Astrocyte of the spinal cord (primary cell): ENCODE results near the gene MBD3L2B.

Experiments
- DNase-seq: peaks from one replicate; pipeline ENCODE4 v3.0.0; 2011; ENCODE audit warnings: low read depth, low spot score
- H3K4me3 ChIP-seq: 2 replicates; pipeline ENCODE4 v1.5.1; 2011; ENCODE audit warnings: low read depth, mild to moderate bottlenecking, low read length, moderate library complexity
- CTCF ChIP-seq: IDR thresholded peaks from 2 replicates; pipeline ENCODE4 v1.5.1; 2012; ENCODE audit warnings: low read depth, mild to moderate bottlenecking, low read length, inconsistent platforms
- in situ Hi-C: cut with HindIII; loops from 2 replicates; pipeline ENCODE4 v1.10.0; 2017; ENCODE audit warnings: low sequenced_read_pairs

The MBD3L2B gene

GRCh38 chr19:7000816-7001215, 20.4 kb downstream of the MBD3L2B start:
- TF ChIP-seq CTCF, result no peak
- in situ Hi-C loops, result no loop called here
- no peak overlapping the region for H3K4me3 ChIP-seq

GRCh38 chr19:7000333-7000732, 20.9 kb downstream of the MBD3L2B start:
- no peak for DNase-seq
- H3K4me3 ChIP-seq, result no peak overlapping the region
- no peak for TF ChIP-seq CTCF
- in situ Hi-C loops, result no loop called here

More at GRCh38 chr19:7000816-7001215, 20.4 kb downstream of the MBD3L2B start:
- DNase-seq, result no peak

GRCh38 chr19:6999933-7000332, 21.3 kb downstream of the MBD3L2B start:
- DNase-seq, result no peak
- no peak for TF ChIP-seq CTCF
- H3K4me3 ChIP-seq, result no peak overlapping the region
- in situ Hi-C loops, result no loop called here

GRCh38 chr19:6997679-6998445, 23.4 kb downstream of the MBD3L2B start:
- no peak overlapping the region for H3K4me3 ChIP-seq
- TF ChIP-seq CTCF, result no peak

GRCh38 chr19:6996810-6997209, 24.4 kb downstream of the MBD3L2B start:
- H3K4me3 ChIP-seq, result no peak overlapping the region
- DNase-seq, result no peak
- no peak for TF ChIP-seq CTCF
- in situ Hi-C loops, result no loop called here

More at GRCh38 chr19:6997679-6998445, 23.4 kb downstream of the MBD3L2B start:
- in situ Hi-C loops, result no loop called here
- no peak for DNase-seq

- no peak for TF ChIP-seq CTCF
- in situ Hi-C loops, result no loop called here
Observed at GRCh38 chr19:6995054-6995453, 26.2 kb downstream of the MBD3L2B start.

More at GRCh38 chr19:6995054-6995453, 26.2 kb downstream of the MBD3L2B start:
- no peak for DNase-seq
- no peak overlapping the region for H3K4me3 ChIP-seq
